ENCODE measurements around the gene SAMD1.
"Not testable (repeated sequence)": the region's sequence is repeated elsewhere in the genome, so short reads cannot be mapped to it uniquely, and the experiment has no call there.

SAMD1 gene

GRCh38 chr19:14059093-14059480 lies 31.5 kb downstream of the SAMD1 start:
- DNase-seq: no peak

GRCh38 chr19:14058182-14059092 lies 32.1 kb downstream of the SAMD1 start:
- DNase-seq: no peak

GRCh38 chr19:14056741-14057356 lies 33.7 kb downstream of the SAMD1 start:
- DNase-seq: no peak

- no peak for DNase-seq
Observed at GRCh38 chr19:14056069-14056666, 34.4 kb downstream of the SAMD1 start.

GRCh38 chr19:14055396-14055795 lies 35.2 kb downstream of the SAMD1 start:
- DNase-seq: no peak

GRCh38 chr19:14054721-14055120 lies 35.8 kb downstream of the SAMD1 start:
- no peak for DNase-seq

- DNase-seq: no peak
Observed at GRCh38 chr19:14054099-14054498, 36.5 kb downstream of the SAMD1 start.

- no peak for DNase-seq
Observed at GRCh38 chr19:14053500-14053899, 37.1 kb downstream of the SAMD1 start.

- DNase-seq: no peak
Observed at GRCh38 chr19:14053032-14053431, 37.5 kb downstream of the SAMD1 start.

GRCh38 chr19:14052470-14052869 lies 38.1 kb downstream of the SAMD1 start:
- no peak for DNase-seq

GRCh38 chr19:14051980-14052379 lies 38.6 kb downstream of the SAMD1 start:
- DNase-seq: no peak

- not testable (repeated sequence) for DNase-seq
Observed at GRCh38 chr19:14050961-14051360, 39.6 kb downstream of the SAMD1 start.

GRCh38 chr19:14050512-14050911 lies 40.0 kb downstream of the SAMD1 start:
- DNase-seq: no peak

- DNase-seq: peak in 1 of 2 experiments; percentile 25
Observed at GRCh38 chr19:14048443-14049153, 42.0 kb downstream of the SAMD1 start.

GRCh38 chr19:14047866-14048265 lies 42.7 kb downstream of the SAMD1 start:
- not testable (repeated sequence) for DNase-seq

- peak; percentile 16 to 56 for DNase-seq
Observed at GRCh38 chr19:14042659-14043608, 47.6 kb downstream of the SAMD1 start.

GRCh38 chr19:14039181-14039580 lies 51.4 kb downstream of the SAMD1 start:
- DNase-seq: no peak

Measured in NCI-H446 (cell line).